K562 (cell line): ENCODE results near the gene AGK. TPM values are rescaled to one million over a fixed set of nuclear protein-coding genes. Genes with fewer than 3 reads are reported as not detected.

ENCODE experiments used
- ATAC-seq: fragments of 200-7000 bp; cut with Tn5 transposase; 3 replicates; pipeline ENCODE4 v1.9.1; 2020; ENCODE audit warnings: moderate library complexity
- BruUV-seq: library from RNA; stranded (reverse); fragments of 400-500 nt; replicated peaks from 2 replicates; lab custom pipeline; 2021; lab: Mats Ljungman, UMichigan
- CTCF ChIA-PET: fragments of 300-600 bp; formaldehyde crosslinking; extraction: SDS; loops from one replicate; lab custom pipeline; 2021; ENCODE audit warnings: low intra/inter-chr PET ratio; lab: Yijun Ruan, JAX
- POLR2A ChIA-PET: fragments of 300-600, 350-650 bp; sonication (Branson Sonifier 250); formaldehyde crosslinking; extraction: SDS; loops from one replicate; lab custom pipeline; 2021; ENCODE audit warnings: antibody characterized with exemption, inconsistent platforms; lab: Yijun Ruan, JAX
- DNase-seq, 4 experiments: peaks; one replicate each; pipeline versions ENCODE4 v3.0.0 to v3.0.0-alpha.2; 2011 to 2018; ENCODE audit warnings: low spot score in 3 of 4, mixed read lengths in 3 of 4; ENCODE audit errors: extremely low read depth in 1 of 4
- FAIRE-seq: peaks from 2 replicates; lab custom pipeline; 2011; peaks lifted over from hg19 to GRCh38; lab: Jason Lieb, UNC
- H2AFZ ChIP-seq: 2 replicates; pipeline ENCODE4 v1.6.0; 2011; ENCODE audit warnings: low read depth, low read length, control low read depth, inconsistent platforms
- H3K27ac ChIP-seq: fragments of 200-600 bp; 3 replicates; pipeline ENCODE4 v1.8.0; 2011; ENCODE audit warnings: low read depth, mild to moderate bottlenecking, control low read depth, inconsistent platforms, low read length, moderate library complexity, mixed read lengths; ENCODE audit errors: extremely low read depth
- H3K27me3 ChIP-seq, 2 experiments: fragments of 300-600 bp in 1 of 2; 2 replicates in 1 of 2; 3 replicates in 1 of 2; pipeline versions ENCODE4 v1.6.0 to v1.8.0; 2011; ENCODE audit warnings: inconsistent platforms in 2 of 2, low read length in 2 of 2, mild to moderate bottlenecking in 1 of 2, mixed read lengths in 1 of 2, moderate library complexity in 1 of 2; ENCODE audit not compliant: control insufficient read depth in 2 of 2, insufficient read depth in 2 of 2
- H3K36me3 ChIP-seq: fragments of 300-600 bp; 3 replicates; pipeline ENCODE4 v1.8.0; 2011; ENCODE audit warnings: mild to moderate bottlenecking, low read length, inconsistent platforms; ENCODE audit not compliant: control insufficient read depth, insufficient read depth
- H3K4me1 ChIP-seq, 2 experiments: fragments of 200-600 bp in 1 of 2; replicated peaks in 1 of 2; 2 replicates in 1 of 2; 3 replicates in 1 of 2; pipeline versions ENCODE4 v1.5.1 to v1.8.0; 2011; ENCODE audit warnings: inconsistent platforms in 2 of 2, low read length in 2 of 2, mild to moderate bottlenecking in 1 of 2, mixed read lengths in 1 of 2, moderate library complexity in 1 of 2; ENCODE audit not compliant: control insufficient read depth in 2 of 2, insufficient read depth in 2 of 2
- H3K4me2 ChIP-seq: 2 replicates; pipeline ENCODE4 v1.6.1; 2011; ENCODE audit warnings: low read length, control low read depth, inconsistent platforms, mixed read lengths; ENCODE audit not compliant: insufficient read depth
- H3K4me3 ChIP-seq: fragments of 200-600 bp; sonication (generic), shearing (Covaris generic); 2 replicates; pipeline ENCODE4 v1.5.1; 2016; ENCODE audit warnings: control low read depth, inconsistent platforms
- H3K79me2 ChIP-seq: fragments of 200-600 bp; 3 replicates; pipeline ENCODE4 v1.8.0; 2011; ENCODE audit warnings: low read length, inconsistent platforms; ENCODE audit not compliant: control insufficient read depth, insufficient read depth
- H3K9ac ChIP-seq, 2 experiments: 2 replicates each; pipeline versions ENCODE4 v1.6.0 to v1.6.1; 2011; ENCODE audit warnings: low read depth in 2 of 2, low read length in 2 of 2, control low read depth in 1 of 2, inconsistent platforms in 1 of 2, mild to moderate bottlenecking in 1 of 2, mixed read lengths in 1 of 2; ENCODE audit not compliant: insufficient read depth in 1 of 2
- H3K9me1 ChIP-seq: one replicate; pipeline ENCODE4 v1.6.0; 2011; ENCODE audit warnings: inconsistent platforms, mild to moderate bottlenecking, low read length, moderate library complexity; ENCODE audit not compliant: control insufficient read depth, insufficient read depth
- H3K9me3 ChIP-seq: replicated peaks from 2 replicates; pipeline ENCODE4 v1.5.1; 2011; ENCODE audit warnings: low read depth, low read length, inconsistent platforms; ENCODE audit not compliant: control insufficient read depth, insufficient read depth
- H4K20me1 ChIP-seq: replicated peaks from 2 replicates; pipeline ENCODE4 v1.6.1; 2011; ENCODE audit warnings: low read length, inconsistent platforms, mixed read lengths; ENCODE audit not compliant: control insufficient read depth, insufficient read depth
- BRD9 ChIP-seq: fragments of 450-650 bp; IDR thresholded peaks from 2 replicates; pipeline ENCODE4 v1.6.1; 2018; ENCODE audit warnings: low read depth; ENCODE audit not compliant: partially characterized antibody
- EGR1 ChIP-seq: fragments of 450-650 bp; conservative IDR thresholded peaks from 2 replicates; pipeline ENCODE4 v1.6.1; 2017; ENCODE audit warnings: mild to moderate bottlenecking
- GATAD2B ChIP-seq: fragments of 450-650 bp; IDR thresholded peaks from 2 replicates; pipeline ENCODE4 v1.6.1; 2017; ENCODE audit warnings: mild to moderate bottlenecking, borderline replicate concordance
- GTF2E2 ChIP-seq: fragments of 200-800 bp; sonication (Bioruptor generic); IDR thresholded peaks from 2 replicates; pipeline ENCODE4 v1.6.1; 2016; ENCODE audit warnings: missing genetic modification characterization, missing compliant biosample characterization
- NCOR1 ChIP-seq: fragments of 450-650 bp; IDR thresholded peaks from 2 replicates; pipeline ENCODE4 v1.6.1; 2016; ENCODE audit warnings: mild to moderate bottlenecking, moderate library complexity
- PHF21A ChIP-seq: fragments of 450-650 bp; IDR thresholded peaks from 2 replicates; pipeline ENCODE4 v1.6.1; 2017; ENCODE audit warnings: low read depth, borderline replicate concordance
- XRCC5 ChIP-seq: fragments of 200-400 bp; formaldehyde crosslinking; IDR thresholded peaks from 2 replicates; pipeline ENCODE4 v1.6.1; 2017; ENCODE audit warnings: low read depth, mild to moderate bottlenecking, low read length
- ZBTB11 ChIP-seq, 3 experiments: fragments of 200-800 bp in 1 of 3; fragments of 250-450 bp in 1 of 3; fragments of 450-650 bp in 1 of 3; sonication (Bioruptor Pico) in 1 of 3; sonication (Bioruptor generic) in 1 of 3; formaldehyde crosslinking in 1 of 3; IDR thresholded peaks; 2 replicates each; pipeline versions ENCODE4 v1.6.1 to v1.8.0; 2016 to 2022; ENCODE audit warnings: mild to moderate bottlenecking in 2 of 3, missing genetic modification characterization in 2 of 3, missing compliant biosample characterization in 1 of 3, moderate library complexity in 1 of 3
- ZBTB17 ChIP-seq: fragments of 450-650 bp; formaldehyde crosslinking; IDR thresholded peaks from 2 replicates; pipeline ENCODE4 v1.4.0; 2020; ENCODE audit warnings: mild to moderate bottlenecking
- ZBTB33 ChIP-seq: sonication (generic); formaldehyde crosslinking; IDR thresholded peaks from 2 replicates; pipeline ENCODE4 v1.8.1; 2023; ENCODE audit warnings: mild to moderate bottlenecking, missing genetic modification reagents
- ZNF217 ChIP-seq: sonication (generic); formaldehyde crosslinking; IDR thresholded peaks from 2 replicates; pipeline ENCODE4 v1.8.0; 2022; ENCODE audit warnings: mild to moderate bottlenecking, missing genetic modification reagents
- ZSCAN29 ChIP-seq: fragments of 450-650 bp; IDR thresholded peaks from 2 replicates; pipeline ENCODE4 v1.6.1; 2017
- WGBS: fragments of 100-300 bp; shearing (Covaris generic); methylation state at CpG from one replicate; pipeline ENCODE4 v1.1.6; 2016; ENCODE audit warnings: low coverage, mixed read lengths; ENCODE audit not compliant: insufficient coverage; ENCODE audit errors: missing lambda C conversion rate; 5-methylcytosine and 5-hydroxymethylcytosine counted together
- in situ Hi-C: fragments of 300-500 bp; cut with MboI; formaldehyde crosslinking; loops from 4 replicates; pipeline ENCODE4 v1.15.0; 2018; ENCODE audit warnings: inconsistent platforms, mixed read lengths
- intact Hi-C: fragments of 100-400 bp; cut with micrococcal nuclease; formaldehyde crosslinking; loops from 2 replicates; pipeline ENCODE4 v1.14.2; 2022
- polyA plus RNA-seq, 8 experiments: library from polyadenylated mRNA; depleted of rRNA in 4 of 8; stranded (reverse) in 5 of 8; unstranded in 3 of 8; fragments of >200 nt; fragmentation: Nextera tagmentation in 2 of 8; fragmentation: Illumina TruSeq in 1 of 8; extraction: Ambion mirVana in 2 of 8; extraction: Trizol in 1 of 8; gene quantifications; 2 replicates each; pipeline versions ENCODE4 v1.2.1 to v1.2.3, GENCODE V29; 2011 to 2014; ENCODE audit warnings: inconsistent platforms in 1 of 8, missing spikeins in 1 of 8
- total RNA-seq, 7 experiments: library from RNA; depleted of rRNA in 6 of 7; stranded (reverse); fragments of >200 nt in 6 of 7; fragmentation: Illumina TruSeq in 2 of 7; extraction: Trizol in 2 of 7; gene quantifications; 2 replicates each; pipeline versions ENCODE4 v1.2.1 to v1.2.3, GENCODE V29; 2011 to 2021; ENCODE audit warnings: low replicate concordance in 1 of 7

Gene AGK
- total and polyA plus RNA-seq, 9 of the 15 experiments (the other 6 are each of a cell fraction or from before 2014, with no cell fraction given) = 50.7 to 128 (median 71.8) TPM

- TF ChIP-seq ZBTB11 (CRISPR knock-in tag; IDR thresholded peaks at IDR 0.05) = no peak
- TF ChIP-seq GATAD2B = no peak
- TF ChIP-seq ZBTB17 (CRISPR knock-in tag) = no peak
- TF ChIP-seq ZSCAN29 = no peak
- TF ChIP-seq BRD9 = no peak
- TF ChIP-seq NCOR1 = no peak
Observed at GRCh38 chr7:141586878-141587277, 35.7 kb downstream of the AGK start (continued).

- in situ Hi-C loops (no loop called here), intact Hi-C loops (no loop called here)
- no peak overlapping the region for H3K9ac ChIP-seq
- no peaks in the 10 kb centered on the region for H3K79me2 ChIP-seq
- H3K36me3 ChIP-seq = peaks cover 24% of the 10 kb centered on the region; the same call in 2 of the 3 replicates
- H3K4me1 ChIP-seq = no peaks in the 10 kb centered on the region
- ATAC-seq = no peak
- no peaks in the 10 kb centered on the region for H4K20me1 ChIP-seq
- FAIRE-seq = no peak
- no peaks in the 10 kb centered on the region for H3K27me3 ChIP-seq
- DNase-seq = no peak
- H3K9me3 ChIP-seq = no peaks in the 10 kb centered on the region
- H3K4me2 ChIP-seq = no peak overlapping the region
- ChIA-PET CTCF (no interaction called here), POLR2A (no interaction called here)
- H2AFZ ChIP-seq = no peak overlapping the region
- no peak overlapping the region for H3K4me3 ChIP-seq
- BruUV-seq = no TSS peak
- no peak for TF ChIP-seq GTF2E2 (tag)
- no peak for TF ChIP-seq EGR1
- TF ChIP-seq XRCC5 = no peak
- no peak for TF ChIP-seq ZNF217 (CRISPR knock-in tag)
- 0 out of 2 replicates have a peak, but pooled peaks have one; percentile 18 for TF ChIP-seq ZBTB33 (CRISPR knock-in tag)
- TF ChIP-seq PHF21A = no peak
- no peak overlapping the region for H3K27ac ChIP-seq
- H3K9me1 ChIP-seq = no peaks in the 10 kb centered on the region
- WGBS = 76% methylated on average over 4 of the region's 4 CpGs
Observed at GRCh38 chr7:141587304-141587703, 36.1 kb downstream of the AGK start.
